ENCODE data around the gene SLC16A8.
"Not testable (repeated sequence)": the region's sequence is repeated elsewhere in the genome, so short reads cannot be mapped to it uniquely, and the experiment has no call there.

Gene SLC16A8

DNA sequence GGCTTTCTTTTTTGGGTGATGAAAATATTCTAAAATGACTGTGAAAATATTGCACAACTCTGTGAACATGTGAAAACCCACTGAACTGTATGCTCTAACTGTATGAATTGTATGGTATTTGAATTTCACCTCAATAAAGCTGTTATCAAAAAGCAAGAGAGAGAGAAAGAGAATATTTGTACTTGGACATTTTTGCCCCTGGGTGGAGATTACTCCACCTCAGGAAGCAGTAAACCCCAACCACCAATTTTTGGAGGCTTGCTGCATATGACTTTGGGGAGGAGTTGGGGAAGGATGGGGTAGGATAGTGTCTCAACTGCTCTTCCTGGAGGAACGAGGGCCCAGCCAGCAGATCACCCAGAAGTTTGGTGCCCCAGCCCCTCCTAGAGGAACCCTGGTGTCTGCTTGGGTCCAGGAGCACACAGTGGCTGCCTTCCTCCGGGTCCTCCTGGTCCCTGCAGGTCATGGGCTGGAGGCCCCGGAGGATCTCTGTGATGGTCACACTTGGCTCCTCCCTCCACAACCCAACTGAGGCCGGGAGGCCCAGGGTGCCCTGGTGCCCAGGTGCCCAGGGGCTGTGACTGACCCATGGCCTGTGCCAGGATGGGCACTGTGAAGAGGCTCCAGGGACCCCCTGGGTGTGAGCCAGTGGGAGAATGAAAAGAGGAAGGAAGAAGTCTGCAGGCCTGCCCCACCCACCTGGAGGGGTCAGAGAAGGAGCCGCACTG is 42.1 kb downstream of the SLC16A8 start:
- no peak for DNase-seq

DNA sequence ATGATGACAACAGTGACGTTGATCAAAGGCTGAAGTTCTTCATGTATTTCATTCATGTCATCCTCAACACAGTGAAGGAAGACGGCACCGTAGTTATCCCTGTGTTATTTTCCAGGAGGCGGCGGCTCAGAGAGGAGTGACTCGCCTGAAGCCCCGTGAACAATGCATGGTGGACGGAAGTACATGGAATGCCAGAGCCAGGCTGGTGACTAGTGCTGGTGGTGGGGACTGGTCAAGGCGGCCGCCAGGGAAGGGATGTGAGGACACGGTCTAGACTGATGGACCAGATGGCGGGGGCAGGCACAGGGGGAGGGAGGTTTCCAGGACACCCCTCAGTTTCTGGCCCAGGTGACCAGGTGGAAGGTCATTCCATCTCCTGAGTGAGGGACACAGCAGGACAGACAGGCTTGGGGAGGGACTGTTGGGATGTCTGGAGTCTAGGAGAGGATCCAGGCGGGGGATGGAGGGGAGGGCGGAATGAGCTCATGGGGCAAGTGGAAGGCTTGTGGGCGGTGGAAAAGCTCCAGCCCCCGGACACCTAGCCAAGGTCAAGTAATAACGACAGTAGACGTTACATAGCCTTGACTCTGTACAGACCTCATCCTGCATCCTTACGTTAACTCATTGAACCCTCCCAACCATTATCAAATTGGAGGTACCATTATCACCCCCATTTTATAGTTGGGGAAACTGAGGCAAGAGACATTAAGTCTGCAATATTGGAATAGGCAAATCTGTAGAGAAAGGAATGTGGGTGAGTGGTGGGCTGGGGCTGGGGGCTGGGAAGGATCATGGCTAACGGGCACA is 42.8 kb downstream of the SLC16A8 start:
- no peak for DNase-seq

GRCh38 chr22:38038890-38039812 is 44.8 kb downstream of the SLC16A8 start:
- DNase-seq, result no peak

GRCh38 chr22:38038426-38038825 is 45.6 kb downstream of the SLC16A8 start:
- no peak for DNase-seq

- DNase-seq, result not testable (repeated sequence)
These were observed 46.4 kb downstream of the SLC16A8 start for GRCh38 chr22:38037367-38038150.

- DNase-seq, result no peak
These were observed 47.5 kb downstream of the SLC16A8 start for GRCh38 chr22:38036392-38037062.

- no peak for DNase-seq
These were observed 48.5 kb downstream of the SLC16A8 start for GRCh38 chr22:38035530-38035885.

DNA sequence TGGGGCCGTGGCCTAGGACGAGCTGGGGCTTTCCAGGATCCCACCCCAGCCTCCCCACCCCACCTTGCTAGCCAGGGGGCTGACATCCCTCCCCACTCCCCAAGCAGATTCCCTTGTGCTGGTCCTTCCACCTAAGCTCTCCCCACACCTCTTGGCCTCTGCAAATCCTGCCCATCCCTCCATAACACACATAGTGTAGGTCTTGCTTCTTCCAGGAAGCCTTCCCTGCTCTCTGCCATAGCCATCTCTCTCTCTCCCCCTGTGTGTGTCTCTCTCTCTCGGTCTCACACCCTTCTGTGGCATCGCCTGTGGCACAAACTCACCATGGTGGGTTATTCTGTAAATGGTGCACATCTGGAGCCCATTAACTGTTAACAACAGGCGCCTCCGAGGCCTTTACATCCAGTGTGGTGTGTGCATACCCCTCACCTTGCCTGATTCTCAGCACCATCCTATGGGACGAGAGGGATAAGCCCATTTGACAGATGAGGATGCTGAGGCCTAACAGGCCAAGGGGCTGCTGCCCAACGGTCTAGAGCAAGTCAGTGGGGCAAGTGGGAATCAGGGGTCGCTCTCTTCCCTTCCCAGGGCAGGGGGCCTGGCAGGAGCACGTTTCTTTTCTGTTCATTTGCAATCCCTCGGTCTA is 49.0 kb downstream of the SLC16A8 start:
- DNase-seq, result no peak

GRCh38 chr22:38034278-38034882 is 49.6 kb downstream of the SLC16A8 start:
- DNase-seq, result peak; percentile 55

DNA sequence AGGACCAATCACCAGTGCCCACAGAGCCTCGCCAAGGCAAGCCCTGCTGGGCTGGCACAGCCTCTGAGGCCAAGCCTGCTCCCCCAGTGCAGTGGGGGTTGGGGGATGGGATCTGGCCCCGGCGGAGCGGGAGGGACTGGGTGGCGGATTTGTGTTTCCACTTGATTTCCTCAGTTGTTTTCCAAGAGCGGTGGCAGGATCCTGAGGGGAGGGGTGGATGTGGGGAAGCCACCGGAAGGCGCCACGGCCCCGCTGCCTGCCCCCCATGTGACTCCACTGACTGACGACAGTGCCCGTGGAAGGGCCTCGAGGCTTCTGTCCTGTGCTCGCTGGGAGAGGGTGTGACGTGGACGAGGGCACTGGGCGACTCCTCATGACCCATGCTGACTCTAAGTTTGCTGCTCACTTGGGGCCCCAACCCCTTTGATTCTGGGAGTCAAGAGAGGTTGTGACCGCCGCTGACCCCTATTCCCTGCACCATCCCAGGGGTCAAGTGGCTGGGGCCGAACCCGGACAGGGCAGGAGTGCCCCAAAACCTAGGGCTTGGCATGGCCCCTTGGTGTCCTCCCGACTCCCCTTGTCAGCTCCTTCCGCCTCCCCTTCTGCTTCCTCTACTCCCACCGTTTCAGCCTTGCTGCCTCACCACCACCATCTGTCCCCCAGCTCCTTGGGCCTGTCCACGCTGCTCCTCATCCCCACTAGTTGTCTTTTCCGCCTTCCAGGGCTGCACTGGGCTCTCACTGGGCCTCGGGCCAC is 50.3 kb downstream of the SLC16A8 start:
- DNase-seq, result no peak

DNA sequence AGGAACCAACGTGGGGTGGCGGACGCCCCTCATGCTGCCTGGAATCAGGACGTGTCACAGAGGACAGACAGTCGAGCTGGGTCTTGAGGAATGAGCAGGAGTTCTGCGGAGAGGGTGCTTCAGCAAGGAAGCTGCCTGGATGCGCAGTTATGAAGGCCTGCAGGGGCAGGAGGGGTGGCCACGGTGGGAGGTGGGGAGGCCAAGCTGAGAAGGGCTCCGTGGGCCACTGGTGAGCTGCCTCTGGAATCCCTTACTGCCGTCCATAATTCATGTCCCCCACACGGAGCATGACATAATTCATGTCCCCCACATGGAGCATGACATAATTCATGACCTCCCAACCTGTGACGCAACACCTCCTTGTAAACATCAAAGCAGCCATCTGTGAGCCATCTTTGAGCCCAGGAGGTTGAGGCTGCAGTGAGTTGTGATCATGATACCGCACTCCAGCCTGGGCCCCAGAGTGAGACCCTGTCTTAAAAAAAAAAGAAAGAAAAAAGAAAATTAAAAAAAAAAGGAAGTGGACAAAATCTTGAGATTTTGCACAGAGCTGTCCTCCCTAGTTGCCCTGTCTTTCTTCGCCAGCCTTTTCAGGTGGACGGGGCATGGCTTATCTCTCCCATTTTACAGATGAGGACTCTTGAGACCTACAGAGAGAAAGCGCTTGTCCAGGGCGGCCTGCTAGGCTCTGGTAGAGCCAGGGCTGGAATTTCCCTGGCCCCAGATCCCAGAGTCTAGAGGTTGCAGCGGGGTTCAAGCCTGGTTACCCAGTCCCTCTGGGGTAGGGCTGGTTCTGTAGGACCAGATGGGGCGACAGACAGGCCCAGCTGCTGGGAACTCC is 51.1 kb downstream of the SLC16A8 start:
- peak; percentile 63 for DNase-seq

- no peak for DNase-seq
These were observed 52.5 kb downstream of the SLC16A8 start for GRCh38 chr22:38031491-38031890.

GRCh38 chr22:38030311-38031133 is 53.5 kb downstream of the SLC16A8 start:
- no peak for DNase-seq

DNA sequence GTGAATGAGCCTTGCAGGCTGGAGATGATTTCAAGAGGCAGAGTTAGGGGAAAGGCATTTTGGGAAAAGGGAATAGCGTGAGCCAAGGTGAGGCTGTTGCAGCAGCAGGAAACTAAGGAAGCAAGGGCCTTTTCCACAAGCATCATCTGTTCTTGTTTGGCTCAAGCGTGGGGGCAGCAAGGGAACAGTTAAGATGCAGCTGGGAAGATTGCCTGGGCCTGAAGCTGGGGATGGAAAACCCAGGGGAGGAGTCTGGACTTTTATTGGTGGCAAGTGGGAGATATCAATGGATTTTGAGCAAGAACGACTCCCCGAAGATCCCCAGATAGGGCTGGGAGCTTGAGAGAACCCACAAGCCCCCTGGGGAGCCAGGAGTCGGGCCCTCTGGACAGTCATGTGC is 54.1 kb downstream of the SLC16A8 start:
- DNase-seq, result no peak

- no peak for DNase-seq
These were observed 54.6 kb downstream of the SLC16A8 start for GRCh38 chr22:38029370-38029769.

DNA sequence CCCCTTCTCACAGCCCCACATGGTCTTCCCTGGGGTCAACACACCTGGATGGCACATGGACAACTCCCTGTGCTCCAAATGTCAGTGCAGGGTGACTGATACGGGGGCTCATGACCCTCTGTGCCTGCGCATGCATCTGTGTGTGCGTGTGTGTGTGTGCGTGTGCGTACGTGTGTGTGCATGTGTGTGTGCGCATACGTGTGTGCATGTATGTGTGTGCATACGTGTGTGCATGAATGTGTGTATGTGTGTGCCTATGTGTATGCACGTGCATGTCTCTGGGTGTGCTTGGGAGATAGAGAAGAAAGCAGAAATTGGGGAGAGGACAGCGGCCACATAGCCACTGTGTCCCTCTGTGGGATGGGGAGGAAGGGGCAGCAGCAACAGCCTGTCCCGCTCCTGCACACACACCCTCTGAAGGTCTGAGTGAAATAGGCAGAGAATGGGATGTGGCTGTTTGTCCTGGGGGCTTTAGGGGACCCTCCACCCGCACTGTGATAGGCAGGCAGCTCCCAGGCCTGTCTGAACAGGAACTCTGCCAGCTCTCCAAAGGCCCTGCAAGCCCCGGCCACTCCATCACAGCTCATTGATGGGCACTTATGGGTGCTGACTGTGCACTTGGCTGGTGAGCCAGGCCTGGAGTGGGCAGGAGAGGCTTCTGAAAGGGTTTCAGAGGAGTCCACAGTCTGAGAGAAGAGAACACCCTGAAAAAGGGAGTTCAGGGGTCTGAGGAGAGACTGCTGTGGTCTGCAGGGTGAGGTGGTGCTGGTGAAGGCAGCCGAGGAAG is 55.4 kb downstream of the SLC16A8 start:
- no peak for DNase-seq
